HG03066 (cell line): ENCODE results near the gene TEX48.

Experiments used
- ATAC-seq: cut with Tn5 transposase; IDR thresholded peaks from one replicate; pipeline ENCODE4 v1.9.1; 2021; ENCODE audit warnings: low read depth; ENCODE audit not compliant: unreplicated experiment

Gene TEX48

GRCh38 chr9:114674076-114674797 lies 7.8 kb downstream of the TEX48 start:
- ATAC-seq = no peak

- no peak for ATAC-seq
Measured at GRCh38 chr9:114671605-114672004, 10.4 kb downstream of the TEX48 start.

GRCh38 chr9:114669961-114670360 lies 12.0 kb downstream of the TEX48 start:
- ATAC-seq = no peak

- no peak for ATAC-seq
Measured at GRCh38 chr9:114668146-114668545, 13.8 kb downstream of the TEX48 start.

GRCh38 chr9:114666851-114667250 lies 15.1 kb downstream of the TEX48 start:
- ATAC-seq = no peak

GRCh38 chr9:114666401-114666800 lies 15.6 kb downstream of the TEX48 start:
- ATAC-seq = no peak

GRCh38 chr9:114664181-114664580 lies 17.8 kb downstream of the TEX48 start:
- ATAC-seq = no peak

- peak; percentile 73 for ATAC-seq
Measured at GRCh38 chr9:114662081-114662989, 19.7 kb downstream of the TEX48 start.

GRCh38 chr9:114657705-114658104 lies 24.3 kb downstream of the TEX48 start, which contains the start of gene TEX53:
Gene TEX53 (minus strand): TSS chr9:114657805. CDS start chr9:114657774, 31 bp downstream.
- no peak for ATAC-seq

- no peak for ATAC-seq
Measured at GRCh38 chr9:114656301-114656700, 25.7 kb downstream of the TEX48 start.

- no peak for ATAC-seq
Measured at GRCh38 chr9:114655689-114656088, 26.3 kb downstream of the TEX48 start.

GRCh38 chr9:114653556-114654159 lies 28.3 kb downstream of the TEX48 start:
- peak; percentile 60 for ATAC-seq

GRCh38 chr9:114652776-114653555 lies 29.0 kb downstream of the TEX48 start:
- no peak for ATAC-seq

GRCh38 chr9:114643896-114644295 lies 38.1 kb downstream of the TEX48 start:
- ATAC-seq = no peak

GRCh38 chr9:114643001-114643400 lies 39.0 kb downstream of the TEX48 start:
- ATAC-seq = no peak

- no peak for ATAC-seq
Measured at GRCh38 chr9:114641967-114642366, 40.0 kb downstream of the TEX48 start.

- no peak for ATAC-seq
Measured at GRCh38 chr9:114638404-114638803, 43.6 kb downstream of the TEX48 start.

- no peak for ATAC-seq
Measured at GRCh38 chr9:114634387-114634786, 47.6 kb downstream of the TEX48 start.

GRCh38 chr9:114633438-114634089 lies 48.4 kb downstream of the TEX48 start:
- no peak for ATAC-seq

GRCh38 chr9:114631166-114631565 lies 50.8 kb downstream of the TEX48 start:
- ATAC-seq = no peak
